HG03108 (cell line): ENCODE results near the gene BTBD1.

Source experiments
- ATAC-seq: cut with Tn5 transposase; IDR thresholded peaks from one replicate; pipeline ENCODE4 v1.9.1; 2021; ENCODE audit warnings: moderate library complexity; ENCODE audit not compliant: unreplicated experiment

BTBD1 gene

DNA sequence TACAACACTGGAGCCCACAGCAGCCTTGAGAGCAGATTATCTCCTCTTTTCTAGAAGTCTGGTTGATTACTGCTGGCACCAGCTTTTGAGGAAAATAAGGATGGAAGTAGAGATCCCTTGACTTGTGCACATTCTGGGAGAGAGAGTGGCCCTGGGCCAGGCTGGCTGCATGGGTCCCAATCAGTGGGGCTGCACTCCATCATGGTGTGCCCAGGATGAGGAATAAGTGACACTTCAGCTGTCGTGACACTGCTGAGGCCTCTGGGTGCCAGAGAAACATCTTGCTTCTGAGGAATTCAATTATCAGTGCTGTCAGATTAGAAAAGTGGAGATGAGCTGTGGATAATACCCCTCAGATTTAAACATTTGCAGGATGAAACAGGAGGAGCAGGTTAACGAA, 72.0 kb downstream of the BTBD1 start:
- ATAC-seq = no peak

GRCh38 chr15:82993144-82993543, 73.9 kb downstream of the BTBD1 start:
- no peak for ATAC-seq

GRCh38 chr15:82992436-82992998, 74.5 kb downstream of the BTBD1 start:
- no peak for ATAC-seq

GRCh38 chr15:82986442-82986780, 80.6 kb downstream of the BTBD1 start:
- peak; percentile 19 for ATAC-seq

DNA sequence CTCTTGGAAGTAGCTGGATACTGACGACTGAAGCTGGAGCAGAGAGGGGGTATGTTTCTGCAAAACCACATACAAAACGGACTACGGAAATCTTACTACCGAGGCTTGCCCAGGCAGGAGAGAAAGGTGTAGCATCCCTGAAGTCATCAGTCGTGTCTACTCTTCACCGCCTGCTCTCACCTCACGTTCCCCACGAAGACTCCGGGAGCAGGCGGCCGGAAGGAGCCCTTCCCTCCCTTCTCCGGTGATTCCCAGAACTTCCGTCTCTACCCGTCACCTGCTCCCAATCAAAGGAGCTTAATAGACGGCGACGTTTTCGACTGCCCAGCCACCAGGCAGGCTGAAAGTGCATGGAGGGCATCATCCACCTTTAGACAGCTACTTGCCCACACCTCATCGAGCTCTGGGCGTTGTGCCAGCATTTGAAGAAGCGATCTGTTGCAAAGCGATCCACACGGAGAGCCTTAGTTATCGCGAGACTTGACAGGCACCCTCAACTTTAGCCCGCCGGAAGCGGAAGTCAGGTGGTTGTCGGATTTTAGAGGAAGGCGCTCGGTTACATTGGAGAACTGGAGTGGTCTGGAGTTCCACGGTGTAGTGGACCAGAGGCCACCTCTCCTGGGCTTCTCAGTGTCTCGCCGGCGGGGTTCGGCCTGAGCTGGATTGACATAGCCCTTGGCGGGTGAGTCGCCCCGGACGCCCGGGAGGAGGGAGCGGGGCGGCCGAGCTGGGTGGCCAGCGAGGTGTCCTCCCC, 81.2 kb downstream of the BTBD1 start, which contains the start of gene RAMAC:
Gene RAMAC, plus strand, starts transcription at position 523 of the 754 bp plus-strand sequence. CDS start 2,809 bp downstream, outside the sequence.
- ATAC-seq = peak; percentile 94

DNA sequence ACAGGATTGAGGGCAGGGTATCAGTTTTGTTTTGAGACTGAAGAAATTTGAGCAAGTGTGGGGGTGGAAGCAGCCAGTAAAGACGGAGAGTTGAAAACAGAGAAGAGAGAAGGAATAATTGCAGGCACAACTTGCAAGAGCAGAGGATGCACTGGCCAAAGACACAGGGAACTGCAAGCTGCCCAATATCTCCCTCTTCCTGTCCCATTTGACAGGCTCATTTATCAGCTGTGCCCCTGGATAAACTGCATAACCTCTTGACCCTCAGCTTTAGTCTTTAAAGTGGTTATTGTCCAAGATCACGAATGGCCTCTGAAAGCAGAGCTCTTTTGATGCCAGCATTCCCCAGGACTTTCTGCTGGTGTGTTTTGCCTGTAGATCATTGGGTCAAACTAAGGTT, 86.1 kb downstream of the BTBD1 start:
- no peak for ATAC-seq

DNA sequence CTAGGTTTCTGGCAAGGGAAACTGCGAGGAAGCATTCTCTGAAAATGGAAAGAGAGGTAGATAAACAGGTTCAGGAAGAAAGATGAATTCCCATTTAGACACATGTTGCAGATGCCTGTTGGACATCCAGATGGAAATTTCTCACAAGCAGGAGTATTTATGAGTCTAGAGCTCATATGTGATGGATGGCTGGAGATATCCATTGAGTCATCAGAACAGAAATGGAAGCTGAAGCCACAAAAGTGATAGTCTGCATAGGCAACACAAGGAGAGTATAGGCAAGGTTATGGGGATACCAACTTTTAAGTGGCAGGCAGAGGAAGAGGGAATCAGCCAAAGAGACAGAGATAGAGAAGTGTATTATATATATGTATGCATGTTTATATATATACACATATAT, 87.3 kb downstream of the BTBD1 start:
- ATAC-seq = no peak

DNA sequence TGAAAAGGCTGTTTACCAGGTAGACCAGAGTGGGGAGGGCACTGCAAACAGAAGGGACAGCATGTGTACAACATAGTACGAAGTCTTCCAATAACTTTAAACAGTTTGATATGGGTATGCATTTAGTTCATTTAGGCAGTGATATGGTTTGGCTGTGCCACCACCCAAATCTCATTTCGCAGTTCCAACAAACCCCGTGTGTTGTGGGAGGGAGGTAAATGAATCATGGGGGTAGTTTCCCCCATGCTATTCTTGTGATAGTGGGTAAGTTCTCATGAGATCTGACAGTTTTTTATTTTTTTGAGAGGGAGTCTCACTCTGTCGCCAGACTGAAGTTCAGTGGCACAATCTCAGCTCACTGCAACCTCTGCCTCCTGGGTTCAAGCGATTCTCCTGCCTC, 88.6 kb downstream of the BTBD1 start:
- no peak for ATAC-seq

- no peak for ATAC-seq
Measured at GRCh38 chr15:82977076-82977475, 90.0 kb downstream of the BTBD1 start.

GRCh38 chr15:82972990-82973389, 94.1 kb downstream of the BTBD1 start:
- no peak for ATAC-seq

DNA sequence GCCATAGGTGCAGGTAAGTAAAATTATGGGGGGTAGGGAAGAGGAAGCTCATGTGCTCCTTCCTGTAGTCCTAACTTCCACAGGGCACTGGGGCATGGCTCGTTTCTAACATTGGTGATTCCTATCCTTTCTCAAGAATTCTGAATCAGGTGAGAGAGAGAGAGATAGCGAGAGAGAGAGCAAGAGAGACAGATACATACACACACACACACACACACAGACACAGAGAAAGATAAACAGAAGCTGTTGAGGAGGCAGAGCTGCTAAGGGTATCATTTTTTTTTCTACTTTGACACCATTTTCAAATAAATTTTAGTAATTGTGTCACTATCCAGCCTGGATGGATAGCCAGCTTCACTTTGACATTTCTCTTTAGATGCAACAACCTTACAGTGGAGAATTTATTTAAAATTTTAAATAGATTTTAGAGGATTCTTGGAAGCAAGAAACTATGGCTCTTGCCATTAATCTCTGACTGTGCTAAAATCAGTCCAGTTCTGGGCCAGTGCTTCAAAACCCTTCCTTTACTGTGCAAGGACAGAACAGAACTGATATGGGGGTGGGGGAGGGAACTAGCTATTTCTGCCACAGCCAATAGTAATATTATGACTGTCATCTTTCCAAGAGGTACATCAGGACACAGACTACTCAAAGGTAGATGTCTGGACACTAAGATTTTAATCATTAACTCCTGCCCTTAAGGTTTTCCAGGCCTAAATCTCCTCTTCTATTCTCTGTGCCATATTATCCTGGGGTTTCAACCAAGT, 95.7 kb downstream of the BTBD1 start:
- ATAC-seq = no peak

DNA sequence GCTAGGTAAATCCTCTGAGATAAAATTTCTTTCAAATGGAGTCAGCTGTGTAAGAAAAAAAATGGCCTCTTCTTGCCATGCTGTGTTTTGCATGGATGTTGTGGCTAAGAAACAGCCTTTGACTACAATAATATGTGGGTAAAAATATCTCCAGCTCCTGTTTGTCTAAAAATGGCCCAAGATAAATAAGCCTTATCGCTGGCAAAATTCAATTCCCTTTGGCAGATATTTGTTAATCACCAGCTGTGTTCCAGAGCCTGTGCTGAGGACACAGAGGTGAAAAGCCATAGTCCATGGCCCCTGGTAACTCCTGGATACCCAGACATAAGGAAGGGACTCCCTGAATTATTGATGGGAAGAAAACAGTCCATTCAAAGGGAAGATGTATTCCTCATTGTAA, 96.4 kb downstream of the BTBD1 start:
- no peak for ATAC-seq

DNA sequence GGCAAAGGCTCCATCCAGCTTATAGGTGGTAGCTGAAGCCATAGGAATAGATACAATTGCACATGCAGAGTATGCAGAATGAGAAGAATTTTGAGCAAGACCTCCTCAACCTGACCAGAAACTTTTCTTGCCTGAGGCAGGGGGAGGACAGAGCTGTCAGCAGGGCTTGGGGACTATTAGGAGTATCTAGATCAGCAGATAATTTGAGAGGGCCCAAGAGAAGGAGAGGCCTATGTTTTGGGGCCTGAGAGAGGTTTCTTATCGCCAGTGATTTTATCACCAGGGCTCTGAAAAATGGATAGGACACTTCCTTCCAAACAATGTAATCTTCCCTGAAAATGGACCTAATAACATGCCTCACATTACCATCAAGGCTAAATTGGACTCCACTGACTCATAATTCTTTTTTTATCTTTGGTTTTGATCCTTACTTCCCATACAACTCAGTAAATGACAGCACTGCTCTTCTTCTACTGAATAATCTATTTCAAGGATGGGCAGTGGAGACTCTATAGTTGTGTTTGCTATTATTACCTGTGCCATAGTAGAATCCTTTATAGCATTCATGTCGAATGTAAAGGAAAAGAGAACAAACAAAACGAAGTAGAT, 96.9 kb downstream of the BTBD1 start:
- no peak for ATAC-seq

GRCh38 chr15:82969353-82969752, 97.7 kb downstream of the BTBD1 start:
- no peak for ATAC-seq

DNA sequence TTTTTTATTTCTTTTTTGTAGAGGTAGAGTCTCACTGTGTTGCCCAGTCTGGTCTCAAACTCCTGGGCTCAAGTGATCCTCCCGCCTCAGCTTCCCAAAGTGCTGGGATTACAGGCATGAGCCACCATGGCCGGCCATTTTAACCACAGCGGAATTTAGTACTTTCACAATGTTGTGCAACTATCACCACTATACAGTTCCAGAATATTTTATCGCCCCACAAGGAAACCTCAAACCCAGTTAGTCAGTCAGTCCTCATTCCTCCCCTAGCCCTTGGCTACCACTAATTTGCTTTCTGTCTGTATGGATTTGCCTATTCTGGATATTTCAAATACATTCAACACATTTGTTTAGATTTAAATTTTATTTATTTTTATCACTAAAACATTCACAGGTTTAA, 99.0 kb downstream of the BTBD1 start:
- no peak for ATAC-seq

DNA sequence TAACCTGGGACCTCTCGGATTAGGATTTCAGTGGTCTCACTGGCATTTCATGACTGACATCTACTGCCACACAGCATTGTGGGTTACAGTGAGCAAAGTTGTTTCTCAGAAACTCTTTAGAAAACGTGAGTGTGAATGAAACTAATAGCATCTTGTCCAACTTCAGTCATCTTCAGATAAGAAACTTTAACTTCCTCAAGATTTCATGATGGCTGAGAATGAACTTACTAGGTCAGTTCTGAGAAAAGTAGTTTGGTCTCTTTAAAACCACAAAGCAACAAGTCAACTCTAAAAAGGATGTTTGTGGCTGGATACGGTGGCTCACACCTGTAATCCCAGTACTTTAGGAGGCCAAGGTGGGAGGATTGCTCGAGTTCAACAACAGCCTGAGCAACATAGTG, 100.4 kb downstream of the BTBD1 start:
- ATAC-seq = peak; percentile 68
